SK-N-SH (cell line): ENCODE measurements around the gene MOCOS. TPM values are rescaled to one million over a fixed set of nuclear protein-coding genes. Genes with fewer than 3 reads are reported as not detected.
A peak's percentile ranks its signal among the peaks of the same experiment; 100 is the strongest.

Experiments used
- CTCF ChIA-PET: fragments of 300-600, 350-600 bp; formaldehyde crosslinking; extraction: SDS; loops from one replicate; lab custom pipeline; 2021; lab: Yijun Ruan, JAX
- POLR2A ChIA-PET: fragments of 350-600 bp; sonication (Branson Sonifier 250); formaldehyde crosslinking; extraction: SDS; loops from one replicate; lab custom pipeline; 2020; ENCODE audit warnings: antibody characterized with exemption, inconsistent platforms; lab: Yijun Ruan, JAX
- DNase-seq: peaks from one replicate; pipeline ENCODE4 v3.0.0; 2012
- H2AFZ ChIP-seq: fragments of 200-600 bp; sonication (generic); 2 replicates; pipeline ENCODE4 v1.8.1; 2016; ENCODE audit warnings: antibody characterized with exemption, mild to moderate bottlenecking, low read depth
- H3F3A ChIP-seq: fragments of 200-600 bp; sonication (generic); replicated peaks from 2 replicates; pipeline ENCODE3; 2016; ENCODE audit warnings: antibody characterized with exemption, mild to moderate bottlenecking; ENCODE audit not compliant: insufficient read depth
- H3K27ac ChIP-seq, 2 experiments: fragments of 200-500 bp in 1 of 2; fragments of 200-600 bp in 1 of 2; sonication (Bioruptor generic) in 1 of 2; sonication (generic), shearing (Covaris generic) in 1 of 2; 2 replicates each; pipeline versions ENCODE4 v1.5.1 to v1.6.1; 2014 to 2016; ENCODE audit warnings: low read depth in 2 of 2, inconsistent platforms in 1 of 2, low read length in 1 of 2, mild to moderate bottlenecking in 1 of 2, mixed read lengths in 1 of 2
- H3K27me3 ChIP-seq: fragments of 200-600 bp; sonication (generic), shearing (Covaris generic); 2 replicates; pipeline ENCODE4 v1.6.1; 2016; ENCODE audit warnings: mixed run types; ENCODE audit not compliant: insufficient read depth
- H3K36me3 ChIP-seq, 2 experiments: fragments of 200-500 bp in 1 of 2; fragments of 200-600 bp in 1 of 2; sonication (Bioruptor generic) in 1 of 2; sonication (generic) in 1 of 2; replicated peaks in 1 of 2; 2 replicates each; pipeline versions ENCODE3 to v1.5.1; 2014 to 2016; ENCODE audit warnings: low read length in 1 of 2, mild to moderate bottlenecking in 1 of 2; ENCODE audit not compliant: insufficient read depth in 2 of 2, control insufficient read depth in 1 of 2
- H3K4me1 ChIP-seq, 2 experiments: fragments of 200-500 bp in 1 of 2; fragments of 200-600 bp in 1 of 2; sonication (Bioruptor generic) in 1 of 2; sonication (generic), shearing (Covaris generic) in 1 of 2; 2 replicates each; pipeline versions ENCODE4 v1.5.1 to v1.6.1; 2014 to 2016; ENCODE audit warnings: low read depth in 1 of 2, low read length in 1 of 2, mixed run types in 1 of 2; ENCODE audit not compliant: insufficient read depth in 2 of 2, control insufficient read depth in 1 of 2
- H3K4me2 ChIP-seq: fragments of 200-600 bp; sonication (generic), shearing (Covaris generic); 2 replicates; pipeline ENCODE4 v1.6.1; 2017; ENCODE audit warnings: mixed run types
- H3K4me3 ChIP-seq, 2 experiments: fragments of 200-500 bp in 1 of 2; fragments of 200-600 bp in 1 of 2; sonication (Bioruptor generic) in 1 of 2; sonication (generic), shearing (Covaris generic) in 1 of 2; 2 replicates each; pipeline versions ENCODE4 v1.5.1 to v1.8.1; 2014 to 2016; ENCODE audit warnings: low read depth in 2 of 2, inconsistent platforms in 1 of 2, low read length in 1 of 2, mild to moderate bottlenecking in 1 of 2, mixed read lengths in 1 of 2, moderate library complexity in 1 of 2
- H3K79me2 ChIP-seq: fragments of 200-600 bp; sonication (generic); 2 replicates; pipeline ENCODE4 v1.8.1; 2017; ENCODE audit warnings: mild to moderate bottlenecking; ENCODE audit not compliant: insufficient read depth
- H3K9ac ChIP-seq: fragments of 200-600 bp; sonication (generic); 2 replicates; pipeline ENCODE4 v1.6.1; 2017; ENCODE audit warnings: mixed run types
- H3K9me2 ChIP-seq: fragments of 200-600 bp; sonication (generic); 2 replicates; pipeline ENCODE4 v1.6.1; 2017; ENCODE audit warnings: mixed run types
- H3K9me3 ChIP-seq: fragments of 200-600 bp; sonication (generic); 2 replicates; pipeline ENCODE4 v1.6.1; 2017; ENCODE audit warnings: mixed run types, mild to moderate bottlenecking, moderate library complexity
- H4K20me1 ChIP-seq: fragments of 200-600 bp; sonication (generic); 2 replicates; pipeline ENCODE4 v1.6.1; 2017; ENCODE audit warnings: mild to moderate bottlenecking, mixed run types; ENCODE audit not compliant: insufficient read depth
- EP300 ChIP-seq, 2 experiments: IDR thresholded peaks; 2 replicates each; pipeline versions ENCODE4 v1.4.0 to v1.6.1; 2012; ENCODE audit warnings: borderline replicate concordance in 1 of 2, low read depth in 1 of 2, low read length in 1 of 2
- FOXJ3 ChIP-seq: sonication (generic); formaldehyde crosslinking; IDR thresholded peaks from 2 replicates; pipeline ENCODE4 v1.5.1; 2020; ENCODE audit warnings: mild to moderate bottlenecking, missing genetic modification reagents
- FOXM1 ChIP-seq: IDR thresholded peaks from 2 replicates; pipeline ENCODE4 v1.4.0; 2012; ENCODE audit warnings: low read depth, mild to moderate bottlenecking
- IRF3 ChIP-seq: fragments of 150-350 bp; IDR thresholded peaks from 2 replicates; pipeline ENCODE4 v1.6.1; 2016; ENCODE audit warnings: mild to moderate bottlenecking, low read depth, low read length
- JUND ChIP-seq: IDR thresholded peaks from 2 replicates; pipeline ENCODE4 v1.4.0; 2012
- RFX5 ChIP-seq: IDR thresholded peaks from 2 replicates; pipeline ENCODE4 v1.6.1; 2012; ENCODE audit warnings: mild to moderate bottlenecking, improper control_type of control experiment, low read length
- SIN3A ChIP-seq: IDR thresholded peaks from 2 replicates; pipeline ENCODE4 v1.6.1; 2012; ENCODE audit warnings: low read depth, mild to moderate bottlenecking, low read length, moderate library complexity, borderline replicate concordance
- USF2 ChIP-seq: fragments of 150-350 bp; IDR thresholded peaks from 2 replicates; pipeline ENCODE4 v1.6.1; 2017; ENCODE audit warnings: antibody characterized with exemption, low read length, low read depth, borderline replicate concordance
- ZBTB33 ChIP-seq: IDR thresholded peaks from 2 replicates; pipeline ENCODE4 v1.4.0; 2012; ENCODE audit warnings: low read depth, borderline replicate concordance
- WGBS: methylation state at CpG from one replicate; pipeline ENCODE4 v1.1.6; 2017; ENCODE audit warnings: low lambda C conversion rate; 5-methylcytosine and 5-hydroxymethylcytosine counted together
- polyA plus RNA-seq, 3 experiments: library from polyadenylated mRNA; depleted of rRNA; stranded (reverse); fragments of >200 nt; gene quantifications; 2 replicates each; pipeline ENCODE4 v1.2.3, GENCODE V29; 2012

The MOCOS gene
- polyA plus RNA-seq, 1 of the 3 experiments (the other 2 are of a cell fraction): 1.2 TPM

- TF ChIP-seq IRF3: no peak
These were observed 43.9 kb upstream of the MOCOS start (continued) for GRCh38 chr18:36143391-36143790.

- CTCF ChIA-PET: interaction anchor here (0.6 kb wide), 1 partner anchor 143 kb away, joined by 3 read pairs; no protein-coding TSS in a partner anchor
- no peaks in the 10 kb centered on the region for H3K4me1 ChIP-seq
- 97% methylated on average over 5 of the region's 5 CpGs for WGBS
- H3K4me2 ChIP-seq: no peak overlapping the region
- TF ChIP-seq FOXJ3 (CRISPR knock-in tag): no peak
- peaks cover under 1% of the 10 kb centered on the region for H3F3A ChIP-seq
- POLR2A ChIA-PET: no interaction called here
- DNase-seq: no peak
- peaks cover 56 to 81% of the 10 kb centered on the region in 2 experiments for H3K36me3 ChIP-seq
- no peaks in the 10 kb centered on the region for H3K27me3 ChIP-seq
- no peaks in the 10 kb centered on the region for H3K9me2 ChIP-seq
- 0 out of 2 replicates have a peak, but pooled peaks cover 2% of the 10 kb centered on the region for H3K79me2 ChIP-seq
- H4K20me1 ChIP-seq: no peaks in the 10 kb centered on the region
- H2AFZ ChIP-seq: no peak overlapping the region
- no peak overlapping the region for H3K27ac ChIP-seq
- H3K4me3 ChIP-seq: no peak overlapping the region
- H3K9ac ChIP-seq: no peak overlapping the region
- H3K9me3 ChIP-seq: no peaks in the 10 kb centered on the region
These were observed 37.6 kb upstream of the MOCOS start for GRCh38 chr18:36149514-36150289.

GRCh38 chr18:36152781-36153180 is 34.5 kb upstream of the MOCOS start:
- H3K27me3 ChIP-seq: no peaks in the 10 kb centered on the region
- H3K4me1 ChIP-seq: peaks cover 0 to 17% of the 10 kb centered on the region in 2 experiments; a peak in 2 of 4 replicates
- H3K27ac ChIP-seq: 0 out of 4 replicates have a peak overlapping the region, but pooled peaks of 1 of the 2 experiments have one; percentile 17
- H3K9ac ChIP-seq: no peak overlapping the region
- H3K36me3 ChIP-seq: peaks cover 49 to 78% of the 10 kb centered on the region in 2 experiments
- POLR2A ChIA-PET: no interaction called here
- no peaks in the 10 kb centered on the region for H3K9me3 ChIP-seq
- peaks cover 21% of the 10 kb centered on the region for H3F3A ChIP-seq
- WGBS: 100% methylated on average over 1 of the region's 1 CpG
- no peaks in the 10 kb centered on the region for H3K79me2 ChIP-seq
- no peak overlapping the region for H3K4me3 ChIP-seq
- H4K20me1 ChIP-seq: no peaks in the 10 kb centered on the region
- no peak overlapping the region for H3K4me2 ChIP-seq
- TF ChIP-seq FOXJ3 (CRISPR knock-in tag) (no peak), SIN3A (no peak), FOXM1 (no peak), USF2 (no peak), ZBTB33 (no peak), RFX5 (no peak), JUND (no peak), IRF3 (no peak), EP300 (IDR thresholded peaks at IDR 0.05; ENCODE audit: borderline replicate concordance in 1 of 2, low read depth in 1 of 2, low read length in 1 of 2) (no peak)
- no peak overlapping the region for H2AFZ ChIP-seq
- DNase-seq: no peak
- CTCF ChIA-PET: no interaction called here
- no peaks in the 10 kb centered on the region for H3K9me2 ChIP-seq
